CD4-positive, alpha-beta T cell treated with Interleukin-6 at 100 ng/mL for 8 hours (primary cell): ENCODE results near the gene GPC5.
"Not testable (repeated sequence)": the region's sequence is repeated elsewhere in the genome, so short reads cannot be mapped to it uniquely, and the experiment has no call there.

Experiments
- DNase-seq: peaks from one replicate; pipeline ENCODE4 v3.0.0-alpha.2; 2020; ENCODE audit warnings: mixed read lengths, low spot score

GPC5 gene

GRCh38 chr13:92739306-92739818 is 1340.9 kb downstream of the GPC5 start:
- no peak for DNase-seq

GRCh38 chr13:92743992-92744391 is 1345.6 kb downstream of the GPC5 start:
- no peak for DNase-seq

GRCh38 chr13:92745258-92745657 is 1346.8 kb downstream of the GPC5 start:
- no peak for DNase-seq

GRCh38 chr13:92752705-92753104 is 1354.3 kb downstream of the GPC5 start:
- DNase-seq: not testable (repeated sequence)

- DNase-seq: no peak
Observed at GRCh38 chr13:92761710-92762109, 1363.3 kb downstream of the GPC5 start.

- DNase-seq: no peak
Observed at GRCh38 chr13:92767468-92767867, 1369.0 kb downstream of the GPC5 start.

GRCh38 chr13:92768602-92769001 is 1370.2 kb downstream of the GPC5 start:
- no peak for DNase-seq

- DNase-seq: no peak
Observed at GRCh38 chr13:92769046-92769445, 1370.6 kb downstream of the GPC5 start.

- no peak for DNase-seq
Observed at GRCh38 chr13:92775658-92776057, 1377.2 kb downstream of the GPC5 start.

- DNase-seq: no peak
Observed at GRCh38 chr13:92781965-92782690, 1383.7 kb downstream of the GPC5 start.

GRCh38 chr13:92802776-92803175 is 1404.4 kb downstream of the GPC5 start:
- no peak for DNase-seq

- no peak for DNase-seq
Observed at GRCh38 chr13:92804346-92804745, 1405.9 kb downstream of the GPC5 start.

- DNase-seq: no peak
Observed at GRCh38 chr13:92804926-92805325, 1406.5 kb downstream of the GPC5 start.

- DNase-seq: no peak
Observed at GRCh38 chr13:92805766-92806165, 1407.3 kb downstream of the GPC5 start.

GRCh38 chr13:92806215-92806614 is 1407.8 kb downstream of the GPC5 start:
- DNase-seq: no peak

GRCh38 chr13:92807353-92807752 is 1408.9 kb downstream of the GPC5 start:
- DNase-seq: no peak

GRCh38 chr13:92807966-92808365 is 1409.5 kb downstream of the GPC5 start:
- no peak for DNase-seq

GRCh38 chr13:92821324-92821723 is 1422.9 kb downstream of the GPC5 start:
- no peak for DNase-seq

GRCh38 chr13:92823059-92823458 is 1424.6 kb downstream of the GPC5 start:
- DNase-seq: no peak

GRCh38 chr13:92825938-92826596 is 1427.6 kb downstream of the GPC5 start:
- no peak for DNase-seq

GRCh38 chr13:92827503-92827902 is 1429.1 kb downstream of the GPC5 start:
- DNase-seq: no peak

- DNase-seq: no peak
Observed at GRCh38 chr13:92829930-92830329, 1431.5 kb downstream of the GPC5 start.

- DNase-seq: no peak
Observed at GRCh38 chr13:92830821-92831220, 1432.4 kb downstream of the GPC5 start.

- DNase-seq: no peak
Observed at GRCh38 chr13:92833071-92833470, 1434.7 kb downstream of the GPC5 start.
